H1 (cell line): ENCODE measurements around the gene IFNL2. TPM values are rescaled to one million over a fixed set of nuclear protein-coding genes. Genes with fewer than 3 reads are reported as not detected.

Source experiments
- ASH2L ChIP-seq: fragments of 200-600, 300-600 bp; sonication (generic); IDR thresholded peaks from one replicate; pipeline ENCODE4 v1.7.1; 2017; ENCODE audit warnings: low read length
- CHD2 ChIP-seq: IDR thresholded peaks from 2 replicates; pipeline ENCODE4 v1.6.1; 2012; ENCODE audit warnings: low read length, improper control_type of control experiment
- FOSL1 ChIP-seq: IDR thresholded peaks from 2 replicates; pipeline ENCODE4 v1.6.1; 2011; ENCODE audit warnings: mild to moderate bottlenecking, low read depth, low read length, moderate library complexity; ENCODE audit not compliant: insufficient read depth
- HDAC6 ChIP-seq: IDR thresholded peaks from one replicate; pipeline ENCODE4 v1.7.1; 2012; ENCODE audit warnings: low read depth, mild to moderate bottlenecking, inconsistent platforms, low read length, moderate library complexity
- POLR2AphosphoS5 ChIP-seq: IDR thresholded peaks from 2 replicates; pipeline ENCODE4 v1.6.1; 2011; ENCODE audit warnings: low read depth, low read length
- SIRT6 ChIP-seq: IDR thresholded peaks from one replicate; pipeline ENCODE4 v1.7.1; 2012; ENCODE audit warnings: low read length, inconsistent platforms
- SP2 ChIP-seq: IDR thresholded peaks from 2 replicates; pipeline ENCODE4 v1.6.1; 2012; ENCODE audit warnings: mild to moderate bottlenecking, low read length, inconsistent platforms
- TAF1 ChIP-seq: IDR thresholded peaks from 2 replicates; pipeline ENCODE4 v1.6.1; 2011; ENCODE audit warnings: mild to moderate bottlenecking, low read depth, low read length
- TEAD4 ChIP-seq: IDR thresholded peaks from 2 replicates; pipeline ENCODE4 v1.6.1; 2012; ENCODE audit warnings: low read depth, low read length, inconsistent platforms, mixed read lengths
- polyA plus RNA-seq, 7 experiments: library from polyadenylated mRNA; depleted of rRNA in 3 of 7; stranded (reverse) in 5 of 7; unstranded in 2 of 7; fragments of >200 nt in 5 of 7; fragments of 200-250 nt in 2 of 7; gene quantifications; 1 replicate in 5 of 7; 2 replicates in 1 of 7; 4 replicates in 1 of 7; pipeline versions ENCODE4 v1.2.1 to v1.2.3, GENCODE V29; 2011 to 2013; ENCODE audit warnings: missing spikeins in 2 of 7, mixed read lengths in 2 of 7
- total RNA-seq: library from RNA; stranded (reverse); fragmentation: NEBNext Ultra II Directional; extraction: Animal tissue kit (Norgen Biotek cat#: 25700); gene quantifications from 2 replicates; pipeline ENCODE4 v1.2.1, GENCODE V29; 2021
- TF ChIP-seq, protein P1 (sequence below): IDR thresholded peaks from 2 replicates; pipeline ENCODE4 v1.6.1; 2011; ENCODE audit warnings: low read length, improper control_type of control experiment

IFNL2 gene
- total and polyA plus RNA-seq, 2 of the 8 experiments (the other 6 are each of a cell fraction or from before 2014, with no cell fraction given), result not detected

DNA sequence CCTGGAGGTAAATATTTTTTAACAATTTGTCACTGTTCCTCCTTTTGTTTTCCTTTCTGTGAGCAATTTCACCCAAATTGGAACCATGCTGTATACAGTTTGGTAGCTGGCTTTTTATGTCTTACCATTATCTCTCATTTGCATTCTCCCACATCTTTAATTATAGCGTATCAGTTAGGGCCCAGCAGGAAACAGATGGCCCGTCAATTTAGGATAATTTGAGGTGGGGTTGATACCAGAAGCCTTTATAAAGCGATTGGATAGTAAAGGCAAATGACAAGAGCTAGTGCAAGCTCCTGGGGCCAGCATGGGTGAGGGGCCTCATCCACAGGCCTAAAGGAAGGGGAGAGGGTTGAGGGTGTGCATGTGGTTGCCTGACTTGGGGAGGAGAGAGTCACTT, 15.7 kb upstream of the IFNL2 start (continued):
- TF ChIP-seq TEAD4, result no peak
- TF ChIP-seq, protein P1, sequence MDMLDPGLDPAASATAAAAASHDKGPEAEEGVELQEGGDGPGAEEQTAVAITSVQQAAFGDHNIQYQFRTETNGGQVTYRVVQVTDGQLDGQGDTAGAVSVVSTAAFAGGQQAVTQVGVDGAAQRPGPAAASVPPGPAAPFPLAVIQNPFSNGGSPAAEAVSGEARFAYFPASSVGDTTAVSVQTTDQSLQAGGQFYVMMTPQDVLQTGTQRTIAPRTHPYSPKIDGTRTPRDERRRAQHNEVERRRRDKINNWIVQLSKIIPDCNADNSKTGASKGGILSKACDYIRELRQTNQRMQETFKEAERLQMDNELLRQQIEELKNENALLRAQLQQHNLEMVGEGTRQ, result no peak
- no peak for TF ChIP-seq SP2
- TF ChIP-seq POLR2AphosphoS5, result no peak
- no peak for TF ChIP-seq TAF1
- no peak for TF ChIP-seq SIRT6
- no peak for TF ChIP-seq FOSL1
- TF ChIP-seq CHD2, result no peak
- TF ChIP-seq ASH2L, result no peak
- TF ChIP-seq HDAC6, result no peak
